Motor neuron (in vitro differentiated cells): ENCODE results near the gene UBE2I. TPM values are rescaled to one million over a fixed set of nuclear protein-coding genes. Genes with fewer than 3 reads are reported as not detected.
"Not testable (repeated sequence)": the region's sequence is repeated elsewhere in the genome, so short reads cannot be mapped to it uniquely, and the experiment has no call there.

Source experiments
- ATAC-seq, 8 experiments: fragments of 200-7000 bp; cut with Tn5 transposase; replicated peaks in 6 of 8; 2 replicates each; pipeline ENCODE4 v1.8.0; 2021; ENCODE audit warnings: mild to moderate bottlenecking in 8 of 8, moderate library complexity in 8 of 8
- H3K27ac ChIP-seq, 2 donors: fragments of 250-450 bp; sonication (Bioruptor Pico); 2 replicates each; pipeline ENCODE4 v1.9.0; 2021; ENCODE audit warnings: antibody characterized with exemption in 2 of 2, mild to moderate bottlenecking in 2 of 2, moderate library complexity in 1 of 2
- H3K4me1 ChIP-seq, 2 donors: fragments of 250-450 bp; sonication (Bioruptor Pico); replicated peaks in 1 of 2; 2 replicates each; pipeline ENCODE4 v1.6.1; 2021; ENCODE audit warnings: antibody characterized with exemption in 2 of 2, mild to moderate bottlenecking in 2 of 2, moderate library complexity in 1 of 2
- H3K4me3 ChIP-seq, 5 donors: fragments of 250-450 bp; sonication (Bioruptor Pico); 2 replicates each; pipeline ENCODE4 v1.9.0; 2021; ENCODE audit warnings: antibody characterized with exemption in 5 of 5, mild to moderate bottlenecking in 5 of 5, moderate library complexity in 4 of 5
- WGBS, 10 experiments: fragments of 450-650 bp; shearing (Covaris generic); methylation state at CpG; one replicate each; pipeline ENCODE4 v1.0.0; 2022; 5-methylcytosine and 5-hydroxymethylcytosine counted together
- in situ Hi-C, 9 experiments: fragments of 400-800 bp; cut with MboI; loops; one replicate each; pipeline ENCODE4 v1.15.0; 2021; ENCODE audit warnings: low sequenced_read_pairs in 9 of 9, low pct_unique_long_range_greater_than_20kb in 2 of 9; ENCODE audit not compliant: unreplicated experiment in 9 of 9
- total RNA-seq, 8 experiments: library from RNA; unstranded; fragments of 300-600 nt; gene quantifications; 2 replicates each; pipeline versions ENCODE4 v1.2.3 to v1.2.4, GENCODE V29; 2022

The UBE2I gene
- 100 to 1,000 TPM in 3 of 8 experiments, 10 to 100 TPM in 5; 34.9 to 122 (median 59.1) TPM for total RNA-seq

- Histone ChIP-seq H3K4me1 (peaks cover 16% of the 10 kb centered on the region in 2 donors), H3K4me3 (peak within 1 kb of the TSS; percentile 83 to 97 (median 88)), H3K27ac (peak within 1 kb of the TSS; percentile 100)
- WGBS, 10 experiments = 0% methylated on average over 2 to 6 of the region's 117 CpGs; no CpG with 5 or more reads in 7 of the 10 experiments
- peak; percentile 76 to 89 (median 86) for ATAC-seq
- in situ Hi-C loops = no loop called here
Observed at GRCh38 chr16:1308977-1309885, at the start of gene UBE2I. UBE2I (plus strand) TSS chr16:1309636; CDS start chr16:1314031, 4,395 bp downstream.

GRCh38 chr16:1259760-1260068 lies 49.7 kb upstream of the UBE2I start:
- in situ Hi-C loops = no loop called here
- Histone ChIP-seq H3K4me3 (no peak overlapping the region), H3K27ac (no peak overlapping the region), H3K4me1 (peaks cover 0 to 6% of the 10 kb centered on the region in 2 donors)
- peak in 1 of 8 experiments; percentile 21 for ATAC-seq
- 0% methylated on average over 1 of the region's 11 CpGs; no CpG with 5 or more reads in 7 of the 10 experiments for WGBS, 10 experiments

GRCh38 chr16:1260101-1260680 lies 49.2 kb upstream of the UBE2I start:
- 10% methylated on average over 6 of the region's 36 CpGs; no CpG with 5 or more reads in 9 of the 10 experiments for WGBS, 10 experiments
- ATAC-seq = no peak
- H3K4me1 ChIP-seq = peaks cover 0 to 6% of the 10 kb centered on the region in 2 donors
- in situ Hi-C loops = no loop called here
- H3K4me3 ChIP-seq = no peak overlapping the region
- H3K27ac ChIP-seq = no peak overlapping the region

GRCh38 chr16:1261131-1261892 lies 48.1 kb upstream of the UBE2I start:
- 12 to 35% (median 19%) methylated on average over 4 to 5 of the region's 47 CpGs; no CpG with 5 or more reads in 7 of the 10 experiments for WGBS, 10 experiments
- Histone ChIP-seq H3K4me1 (peaks cover 0 to 6% of the 10 kb centered on the region in 2 donors), H3K4me3 (no peak overlapping the region), H3K27ac (no peak overlapping the region)
- peak in 3 of 8 experiments; percentile 5 to 44 (median 10) for ATAC-seq
- in situ Hi-C loops = no loop called here

GRCh38 chr16:1262210-1262845 lies 47.1 kb upstream of the UBE2I start:
- in situ Hi-C loops = no loop called here
- Histone ChIP-seq H3K27ac (no peak overlapping the region), H3K4me3 (no peak overlapping the region), H3K4me1 (peaks cover 0 to 6% of the 10 kb centered on the region in 2 donors)
- ATAC-seq = no peak
- 24 to 100% (median 73%) methylated on average over 1 to 7 of the region's 32 CpGs; no CpG with 5 or more reads in 5 of the 10 experiments for WGBS, 10 experiments

- peaks cover 0 to 6% of the 10 kb centered on the region in 2 donors for H3K4me1 ChIP-seq
- in situ Hi-C loops = no loop called here
- no peak for ATAC-seq
- no peak overlapping the region for H3K27ac ChIP-seq
- no peak overlapping the region for H3K4me3 ChIP-seq
- WGBS, 10 experiments = 40 to 80% (median 40%) methylated on average over 1 of the region's 9 CpGs; no CpG with 5 or more reads in 7 of the 10 experiments
Observed at GRCh38 chr16:1262846-1263221, 46.6 kb upstream of the UBE2I start.

- H3K4me1 ChIP-seq = peaks cover 0 to 5% of the 10 kb centered on the region in 2 donors
- no peak overlapping the region for H3K27ac ChIP-seq
- in situ Hi-C loops = no loop called here
- H3K4me3 ChIP-seq = no peak overlapping the region
- WGBS, 10 experiments = 10 to 73% (median 46%) methylated on average over 2 to 4 of the region's 15 CpGs; no CpG with 5 or more reads in 6 of the 10 experiments
- peak in 1 of 8 experiments; percentile 53 for ATAC-seq
Observed at GRCh38 chr16:1263591-1264344, 45.7 kb upstream of the UBE2I start.

- Histone ChIP-seq H3K4me1 (no peaks in the 10 kb centered on the region), H3K4me3 (no peak overlapping the region), H3K27ac (no peak overlapping the region)
- in situ Hi-C loops = no loop called here
- ATAC-seq = no peak
- 73 to 95% (median 89%) methylated on average over 2 to 11 of the region's 16 CpGs; no CpG with 5 or more reads in 3 of the 10 experiments for WGBS, 10 experiments
Observed at GRCh38 chr16:1264345-1265089, 44.9 kb upstream of the UBE2I start.

GRCh38 chr16:1265090-1265630 lies 44.3 kb upstream of the UBE2I start:
- H3K4me3 ChIP-seq = no peak overlapping the region
- no peak for ATAC-seq
- in situ Hi-C loops = no loop called here
- H3K4me1 ChIP-seq = no peaks in the 10 kb centered on the region
- 40 to 74% (median 72%) methylated on average over 1 to 5 of the region's 13 CpGs; no CpG with 5 or more reads in 3 of the 10 experiments for WGBS, 10 experiments
- H3K27ac ChIP-seq = no peak overlapping the region

- Histone ChIP-seq H3K27ac (no peak overlapping the region), H3K4me1 (no peaks in the 10 kb centered on the region), H3K4me3 (no peak overlapping the region)
- 28 to 37% methylated on average over 2 to 4 of the region's 19 CpGs; no CpG with 5 or more reads in 8 of the 10 experiments for WGBS, 10 experiments
- no peak for ATAC-seq
- in situ Hi-C loops = no loop called here
Observed at GRCh38 chr16:1265826-1266225, 43.6 kb upstream of the UBE2I start.

GRCh38 chr16:1269418-1269817 lies 40.0 kb upstream of the UBE2I start:
- ATAC-seq, H3K4me3 ChIP-seq, in situ Hi-C loops, H3K4me1 ChIP-seq, H3K27ac ChIP-seq: not testable (repeated sequence)
- 60 to 100% (median 91%) methylated on average over 1 to 7 of the region's 7 CpGs; no CpG with 5 or more reads in 4 of the 10 experiments for WGBS, 10 experiments
